GM12878 (cell line): ENCODE data around the gene CCSER1. TPM values are rescaled to one million over a fixed set of nuclear protein-coding genes. Genes with fewer than 3 reads are reported as not detected.

Experiments used
- ATAC-seq: fragments of 200-7000 bp; cut with Tn5 transposase; 3 replicates; pipeline ENCODE4 v1.9.1; 2020; ENCODE audit warnings: mild to moderate bottlenecking, moderate library complexity
- BruUV-seq: library from RNA; stranded (reverse); fragments of 400-500 nt; replicated peaks from 2 replicates; lab custom pipeline; 2021; lab: Mats Ljungman, UMichigan
- CTCF ChIA-PET: fragments of 300-600 bp; sonication (Branson Sonifier 250); formaldehyde crosslinking; extraction: SDS; loops from one replicate; lab custom pipeline; 2021; ENCODE audit warnings: inconsistent platforms; lab: Yijun Ruan, JAX
- POLR2A ChIA-PET: fragments of 350-600 bp; formaldehyde crosslinking; extraction: SDS; loops from one replicate; lab custom pipeline; 2021; ENCODE audit warnings: inconsistent platforms; lab: Charles Lee
- RAD21 ChIA-PET: fragments of 300-600 bp; sonication (Branson Sonifier 250); formaldehyde crosslinking; loops from one replicate; lab custom pipeline; 2023; ENCODE audit warnings: antibody characterized with exemption; ENCODE audit not compliant: unreplicated experiment; lab: Charles Lee
- SMC1A ChIA-PET: fragments of 300-600 bp; sonication (Branson Sonifier 250); formaldehyde crosslinking; loops from one replicate; lab custom pipeline; 2023; ENCODE audit not compliant: unreplicated experiment, uncharacterized antibody; lab: Charles Lee
- DNase-seq: peaks from one replicate; pipeline ENCODE4 v3.0.0-alpha.2; 2011; ENCODE audit warnings: low read depth, low spot score
- FAIRE-seq: peaks from 3 replicates; lab custom pipeline; 2011; peaks lifted over from hg19 to GRCh38; lab: Jason Lieb, UNC
- H2AFZ ChIP-seq: 2 replicates; pipeline ENCODE4 v1.6.0; 2011; ENCODE audit warnings: low read depth, low read length, control low read depth; ENCODE audit not compliant: control insufficient read depth
- H3K27ac ChIP-seq: 2 replicates; pipeline ENCODE4 v1.5.1; 2011; ENCODE audit warnings: control low read depth; ENCODE audit not compliant: control insufficient read depth, insufficient read depth
- H3K27me3 ChIP-seq, 2 experiments: replicated peaks in 1 of 2; 2 replicates each; pipeline versions ENCODE4 v1.6.0 to v1.6.1; 2011; ENCODE audit warnings: low read length in 1 of 2; ENCODE audit not compliant: control insufficient read depth in 2 of 2, insufficient read depth in 2 of 2
- H3K36me3 ChIP-seq, 2 experiments: 2 replicates each; pipeline ENCODE4 v1.5.1; 2011; ENCODE audit warnings: low read length in 1 of 2; ENCODE audit not compliant: control insufficient read depth in 2 of 2, insufficient read depth in 2 of 2
- H3K4me1 ChIP-seq: 2 replicates; pipeline ENCODE4 v1.6.1; 2011; ENCODE audit warnings: mild to moderate bottlenecking, low read length, moderate library complexity, mixed read lengths; ENCODE audit not compliant: control insufficient read depth, insufficient read depth
- H3K4me2 ChIP-seq: 2 replicates; pipeline ENCODE4 v1.6.0; 2011; ENCODE audit warnings: control low read depth; ENCODE audit not compliant: control insufficient read depth, insufficient read depth
- H3K4me3 ChIP-seq: fragments of 200-600 bp; sonication (generic); 2 replicates; pipeline ENCODE4 v1.5.1; 2016
- H3K79me2 ChIP-seq: 2 replicates; pipeline ENCODE4 v1.6.0; 2011; ENCODE audit warnings: low read length; ENCODE audit not compliant: control insufficient read depth, insufficient read depth
- H3K9ac ChIP-seq: 2 replicates; pipeline ENCODE4 v1.8.0; 2011; ENCODE audit warnings: low read length, control low read depth, mixed read lengths; ENCODE audit not compliant: control insufficient read depth, insufficient read depth
- H3K9me3 ChIP-seq: replicated peaks from 3 replicates; pipeline ENCODE4 v1.5.1; 2011; ENCODE audit warnings: mild to moderate bottlenecking, low read length; ENCODE audit not compliant: control insufficient read depth, insufficient read depth
- H4K20me1 ChIP-seq: 2 replicates; pipeline ENCODE4 v1.6.0; 2011; ENCODE audit not compliant: control insufficient read depth, insufficient read depth
- BCLAF1 ChIP-seq: fragments of 450-650 bp; IDR thresholded peaks from 2 replicates; pipeline ENCODE4 v1.6.1; 2017; ENCODE audit warnings: antibody characterized with exemption, mild to moderate bottlenecking, moderate library complexity
- DPF2 ChIP-seq: fragments of 450-650 bp; IDR thresholded peaks from 2 replicates; pipeline ENCODE4 v1.6.1; 2017; ENCODE audit warnings: mild to moderate bottlenecking
- HDGF ChIP-seq: fragments of 450-650 bp; IDR thresholded peaks from 2 replicates; pipeline ENCODE4 v1.6.1; 2016; ENCODE audit warnings: antibody characterized with exemption
- MEF2A ChIP-seq: IDR thresholded peaks from 2 replicates; pipeline ENCODE4 v1.6.1; 2011; ENCODE audit warnings: low read depth, mild to moderate bottlenecking, low read length, moderate library complexity; ENCODE audit not compliant: insufficient read depth
- NFYB ChIP-seq: IDR thresholded peaks from 2 replicates; pipeline ENCODE4 v1.6.1; 2011; ENCODE audit warnings: low read depth, mild to moderate bottlenecking, low read length, improper control_type of control experiment, moderate library complexity; ENCODE audit not compliant: insufficient read depth
- RELB ChIP-seq: fragments of 450-650 bp; IDR thresholded peaks from 2 replicates; pipeline ENCODE4 v1.6.1; 2017; ENCODE audit warnings: low read depth, mild to moderate bottlenecking, moderate library complexity
- REST ChIP-seq: IDR thresholded peaks from 2 replicates; pipeline ENCODE4 v1.6.1; 2012; ENCODE audit warnings: mild to moderate bottlenecking, low read depth, low read length
- SRF ChIP-seq, 2 experiments: IDR thresholded peaks; 2 replicates each; pipeline ENCODE4 v1.6.1; 2011; ENCODE audit warnings: low read depth in 2 of 2, low read length in 2 of 2, mild to moderate bottlenecking in 1 of 2, moderate library complexity in 1 of 2
- SUZ12 ChIP-seq: fragments of 200-600 bp; sonication (generic); IDR thresholded peaks from one replicate; pipeline ENCODE4 v1.6.1; 2018; ENCODE audit warnings: antibody characterized with exemption, mild to moderate bottlenecking; ENCODE audit not compliant: unreplicated experiment
- ZNF207 ChIP-seq: fragments of 450-650 bp; IDR thresholded peaks from 2 replicates; pipeline ENCODE4 v1.6.1; 2014; ENCODE audit warnings: antibody characterized with exemption, mild to moderate bottlenecking, borderline replicate concordance
- WGBS: methylation state at CpG from one replicate; pipeline ENCODE4 v1.1.6; 2016; ENCODE audit warnings: low lambda C conversion rate; ENCODE audit not compliant: insufficient replicate concordance, insufficient coverage; ENCODE audit errors: missing lambda C conversion rate; 5-methylcytosine and 5-hydroxymethylcytosine counted together
- in situ Hi-C: fragments of 300-500 bp; cut with MboI; formaldehyde crosslinking; loops from 9 replicates; pipeline ENCODE4 v1.14.3; 2018; ENCODE audit warnings: mixed read lengths
- intact Hi-C: fragments of 100-400 bp; cut with micrococcal nuclease; formaldehyde crosslinking; loops from one replicate; pipeline ENCODE4 v1.14.2; 2022; ENCODE audit not compliant: unreplicated experiment
- polyA plus RNA-seq, 11 experiments: library from polyadenylated mRNA; depleted of rRNA in 4 of 11; unstranded in 6 of 11; stranded (reverse) in 5 of 11; fragments of >200 nt; fragmentation: Nextera tagmentation in 4 of 11; fragmentation: Illumina TruSeq in 1 of 11; extraction: Ambion mirVana in 4 of 11; extraction: Trizol in 1 of 11; gene quantifications; 1 replicate in 1 of 11; 2 replicates in 10 of 11; pipeline versions ENCODE4 v1.2.1 to v1.2.3, GENCODE V29; 2011 to 2016; ENCODE audit warnings: inconsistent platforms in 2 of 11, missing spikeins in 2 of 11, low read depth in 1 of 11
- total RNA-seq, 4 experiments: library from RNA; depleted of rRNA in 3 of 4; stranded (reverse); fragments of >200 nt in 3 of 4; fragmentation: Illumina TruSeq in 1 of 4; extraction: Trizol in 1 of 4; gene quantifications; 2 replicates each; pipeline versions ENCODE4 v1.2.1 to v1.2.3, GENCODE V29; 2013 to 2021
- TF ChIP-seq, protein P1 (sequence below): fragments of 450-650 bp; IDR thresholded peaks from 2 replicates; pipeline ENCODE4 v1.6.1; 2017; ENCODE audit warnings: mild to moderate bottlenecking

CCSER1 gene
- total and polyA plus RNA-seq, 10 of the 15 experiments (the other 5 are each of a cell fraction or from before 2014, with no cell fraction given): 0.22 to 2.7 (median 1.0) TPM

- CTCF ChIA-PET: no interaction called here
- Histone ChIP-seq H4K20me1 (no peaks in the 10 kb centered on the region), H3K9ac (no peak overlapping the region), H3K4me3 (no peak overlapping the region), H3K4me2 (no peak overlapping the region), H3K27me3 (no peaks in the 10 kb centered on the region), H3K36me3 (no peaks in the 10 kb centered on the region), H3K79me2 (no peaks in the 10 kb centered on the region), H3K27ac (no peak overlapping the region), H3K9me3 (no peaks in the 10 kb centered on the region), H3K4me1 (no peaks in the 10 kb centered on the region), H2AFZ (no peak overlapping the region)
- intact Hi-C loops: no loop called here
- RAD21 ChIA-PET: no interaction called here
- FAIRE-seq (no peak), DNase-seq (no peak), ATAC-seq (no peak)
- SMC1A ChIA-PET: no interaction called here
- no TSS peak for BruUV-seq
- in situ Hi-C loops: no loop called here
- 0% methylated on average over 2 of the region's 2 CpGs for WGBS
- POLR2A ChIA-PET: no interaction called here
- TF ChIP-seq BCLAF1 (no peak), ZNF207 (no peak), SUZ12 (no peak), SRF (IDR thresholded peaks at IDR 0.05; ENCODE audit: low read depth in 2 of 2, low read length in 2 of 2) (no peak), HDGF (no peak), MEF2A (no peak), DPF2 (no peak), RELB (no peak), NFYB (no peak), REST (no peak)
- TF ChIP-seq, protein P1, sequence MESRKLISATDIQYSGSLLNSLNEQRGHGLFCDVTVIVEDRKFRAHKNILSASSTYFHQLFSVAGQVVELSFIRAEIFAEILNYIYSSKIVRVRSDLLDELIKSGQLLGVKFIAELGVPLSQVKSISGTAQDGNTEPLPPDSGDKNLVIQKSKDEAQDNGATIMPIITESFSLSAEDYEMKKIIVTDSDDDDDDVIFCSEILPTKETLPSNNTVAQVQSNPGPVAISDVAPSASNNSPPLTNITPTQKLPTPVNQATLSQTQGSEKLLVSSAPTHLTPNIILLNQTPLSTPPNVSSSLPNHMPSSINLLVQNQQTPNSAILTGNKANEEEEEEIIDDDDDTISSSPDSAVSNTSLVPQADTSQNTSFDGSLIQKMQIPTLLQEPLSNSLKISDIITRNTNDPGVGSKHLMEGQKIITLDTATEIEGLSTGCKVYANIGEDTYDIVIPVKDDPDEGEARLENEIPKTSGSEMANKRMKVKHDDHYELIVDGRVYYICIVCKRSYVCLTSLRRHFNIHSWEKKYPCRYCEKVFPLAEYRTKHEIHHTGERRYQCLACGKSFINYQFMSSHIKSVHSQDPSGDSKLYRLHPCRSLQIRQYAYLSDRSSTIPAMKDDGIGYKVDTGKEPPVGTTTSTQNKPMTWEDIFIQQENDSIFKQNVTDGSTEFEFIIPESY: no peak
Measured at GRCh38 chr4:90792696-90793095, 665.5 kb downstream of the CCSER1 start.
